Pons (tissue), 1 donor: Measurements from ENCODE around the gene ZNF106.

Experiments
- DNase-seq: peaks from one replicate; pipeline ENCODE4 v3.0.0-alpha.2; 2016; ENCODE audit warnings: low spot score

ZNF106 gene

GRCh38 chr15:42490671-42491538 is at the start of gene ZNF106:
Gene ZNF106, minus strand, starts transcription at chr15:42491141. Its CDS starts 18,852 bp downstream, at chr15:42472289.
- DNase-seq: peak; percentile 95

GRCh38 chr15:42533246-42533645 is 42.3 kb upstream of the ZNF106 start:
- DNase-seq: no peak

- no peak for DNase-seq
Measured at GRCh38 chr15:42528970-42529369, 38.0 kb upstream of the ZNF106 start.

- DNase-seq: no peak
Measured at GRCh38 chr15:42523331-42523730, 32.4 kb upstream of the ZNF106 start.

GRCh38 chr15:42511007-42511391 is 20.1 kb upstream of the ZNF106 start:
- peak; percentile 48 for DNase-seq

- DNase-seq: no peak
Measured at GRCh38 chr15:42510258-42511006, 19.5 kb upstream of the ZNF106 start.

GRCh38 chr15:42508263-42508690 is 17.3 kb upstream of the ZNF106 start:
- DNase-seq: no peak

- DNase-seq: no peak
Measured at GRCh38 chr15:42507514-42507913, 16.6 kb upstream of the ZNF106 start.

- DNase-seq: no peak
Measured at GRCh38 chr15:42504631-42505030, 13.7 kb upstream of the ZNF106 start.

GRCh38 chr15:42503825-42504224 is 12.9 kb upstream of the ZNF106 start:
- DNase-seq: no peak

- DNase-seq: no peak
Measured at GRCh38 chr15:42502477-42502876, 11.5 kb upstream of the ZNF106 start.

GRCh38 chr15:42499858-42500609 is 9.1 kb upstream of the ZNF106 start:
- no peak for DNase-seq

- no peak for DNase-seq
Measured at GRCh38 chr15:42498212-42499068, 7.5 kb upstream of the ZNF106 start.

- peak; percentile 94 for DNase-seq
Measured at GRCh38 chr15:42495361-42496212, 4.6 kb upstream of the ZNF106 start, which contains the start of gene SNAP23. Gene SNAP23, plus strand, starts transcription at chr15:42495634. Its CDS starts 16,213 bp downstream, at chr15:42511847.

GRCh38 chr15:42494998-42495360 is 4.0 kb upstream of the ZNF106 start:
- peak; percentile 97 for DNase-seq

- no peak for DNase-seq
Measured at GRCh38 chr15:42493679-42494078, 2.7 kb upstream of the ZNF106 start.

- DNase-seq: no peak
Measured at GRCh38 chr15:42491539-42492225, 741 bp upstream of the ZNF106 start.

GRCh38 chr15:42490291-42490670 is 660 bp downstream of the ZNF106 start:
- DNase-seq: peak; percentile 63

GRCh38 chr15:42483677-42484076 is 7.3 kb downstream of the ZNF106 start:
- no peak for DNase-seq

GRCh38 chr15:42482701-42483100 is 8.2 kb downstream of the ZNF106 start:
- DNase-seq: no peak
